ENCODE measurements around the gene PARVB.
"Not testable (repeated sequence)": the region's sequence is repeated elsewhere in the genome, so short reads cannot be mapped to it uniquely, and the experiment has no call there.

The PARVB gene

DNA sequence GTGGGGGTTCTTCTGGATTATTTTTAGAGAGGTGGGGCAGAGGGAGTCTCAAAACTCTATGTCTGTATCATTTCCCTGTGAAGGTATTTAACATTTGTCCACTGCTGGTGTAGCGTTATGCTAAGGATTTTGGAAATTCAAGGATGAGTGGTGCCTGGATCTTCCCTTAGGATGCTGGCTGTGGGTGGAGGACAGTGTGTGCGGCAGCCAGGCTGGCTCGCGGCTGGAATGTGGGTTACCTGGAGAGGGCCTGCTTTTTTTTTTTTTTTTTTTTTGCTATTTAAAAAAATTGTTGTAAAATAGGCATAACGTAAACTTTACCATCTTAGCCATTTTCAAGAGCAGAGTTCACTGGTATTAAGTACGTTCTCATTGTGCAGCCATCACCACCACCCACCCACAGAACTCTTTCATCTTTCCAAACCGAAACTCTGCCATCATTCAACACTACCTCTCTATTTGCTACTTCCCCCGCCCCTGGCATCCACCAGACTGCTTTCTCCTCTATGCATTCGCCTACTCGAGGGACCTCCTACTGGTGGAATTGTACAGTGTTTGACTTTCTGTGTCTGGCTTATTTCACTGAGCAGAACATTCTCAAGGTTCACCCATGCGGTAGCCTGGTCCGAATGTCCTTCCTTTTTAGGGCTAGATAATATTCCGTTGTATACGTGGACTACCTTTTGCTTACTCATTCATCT, 67.1 kb downstream of the PARVB start:
- DNase-seq, result no peak

DNA sequence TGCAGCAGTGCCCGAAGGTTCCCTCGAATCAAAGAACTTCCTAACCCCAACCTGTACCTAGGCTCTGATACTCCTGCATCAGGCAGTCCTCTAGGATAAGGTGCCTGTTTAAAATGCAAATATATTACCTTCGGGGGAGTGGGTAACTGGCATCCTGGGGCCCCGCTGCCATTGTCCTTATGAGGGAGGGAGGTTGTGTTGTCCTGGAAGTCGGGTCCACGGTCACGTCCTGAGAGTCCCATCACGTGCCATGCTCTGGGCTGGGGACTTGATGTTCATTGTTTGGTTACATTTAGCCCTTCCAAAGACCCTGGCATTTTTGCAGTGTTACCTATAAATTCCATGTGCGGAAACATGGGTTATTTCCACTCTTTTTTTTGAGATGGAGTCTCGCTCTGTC, 67.6 kb downstream of the PARVB start:
- no peak for DNase-seq

DNA sequence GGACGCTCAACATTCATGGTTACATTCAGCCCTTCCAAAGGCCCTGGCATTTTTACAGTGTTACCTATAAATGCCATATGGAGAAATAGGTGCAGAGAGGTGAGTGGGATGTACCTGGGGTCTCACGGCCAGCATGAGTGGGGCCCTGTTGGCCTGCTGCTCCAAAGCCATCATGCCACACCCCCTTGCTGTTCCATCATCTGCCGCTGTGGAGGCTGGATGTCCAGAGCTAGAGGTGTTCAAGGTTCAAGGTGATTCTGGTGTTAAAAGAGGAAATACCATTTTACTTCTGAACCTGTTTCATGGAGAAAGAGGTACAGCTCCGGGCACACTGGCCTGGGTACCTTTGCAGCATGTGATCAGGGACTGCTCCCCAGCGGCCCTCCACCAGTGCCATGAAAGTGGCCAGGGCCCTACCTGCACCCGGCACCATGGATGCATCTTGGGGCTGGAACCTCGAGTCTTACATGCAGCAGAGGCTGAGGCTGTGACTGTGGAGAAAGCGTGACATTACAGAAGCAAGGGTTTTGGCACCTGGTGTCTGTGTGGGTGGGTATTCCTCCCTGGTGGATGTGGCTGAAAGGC, 68.6 kb downstream of the PARVB start:
- DNase-seq, result no peak

DNA sequence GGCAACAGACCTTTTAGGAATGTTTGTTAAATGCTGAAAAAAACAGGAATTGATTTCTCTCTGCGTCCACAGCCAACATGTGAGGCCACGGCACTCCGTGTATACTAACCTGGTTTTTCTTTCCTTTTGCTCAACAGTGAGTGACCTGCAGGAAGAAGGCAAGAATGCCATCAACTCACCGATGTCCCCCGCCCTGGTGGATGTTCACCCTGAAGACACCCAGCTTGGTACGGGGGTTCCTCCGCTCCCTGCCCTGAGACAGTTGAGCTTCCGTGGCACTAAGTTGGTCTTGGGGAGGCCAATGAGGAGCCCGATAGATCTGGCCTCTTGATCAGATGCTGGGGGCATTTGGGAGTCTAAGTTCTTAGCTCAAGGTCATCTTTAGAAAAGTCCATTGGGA, 69.7 kb downstream of the PARVB start:
- DNase-seq, result no peak

DNA sequence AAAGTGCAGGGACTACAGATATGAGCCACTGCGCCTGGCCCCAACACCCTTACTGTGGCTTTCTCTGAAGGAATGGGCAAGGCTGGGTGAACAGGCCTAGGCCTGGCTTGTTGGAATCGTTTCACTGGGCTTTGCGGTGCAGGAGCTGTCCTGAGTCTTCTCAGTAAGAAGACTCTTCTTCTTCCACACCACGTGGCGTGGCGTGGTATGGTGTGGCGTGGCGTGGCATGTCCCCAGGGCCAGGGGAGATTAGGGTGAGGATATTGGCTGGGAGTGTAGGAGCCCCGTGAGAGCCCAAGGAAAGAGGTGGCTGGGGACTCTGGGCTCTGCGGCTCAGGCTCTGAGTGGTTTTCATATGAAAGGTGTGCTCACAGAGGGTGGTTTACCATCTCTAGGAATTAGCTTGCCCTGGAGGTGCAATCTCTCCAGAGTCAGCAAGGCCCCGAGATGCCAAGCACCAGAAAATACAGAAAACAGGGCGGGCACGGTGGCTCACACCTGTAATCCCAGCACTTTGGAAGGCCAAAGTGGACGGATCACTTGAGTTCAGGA, 70.7 kb downstream of the PARVB start:
- no peak for DNase-seq

DNA sequence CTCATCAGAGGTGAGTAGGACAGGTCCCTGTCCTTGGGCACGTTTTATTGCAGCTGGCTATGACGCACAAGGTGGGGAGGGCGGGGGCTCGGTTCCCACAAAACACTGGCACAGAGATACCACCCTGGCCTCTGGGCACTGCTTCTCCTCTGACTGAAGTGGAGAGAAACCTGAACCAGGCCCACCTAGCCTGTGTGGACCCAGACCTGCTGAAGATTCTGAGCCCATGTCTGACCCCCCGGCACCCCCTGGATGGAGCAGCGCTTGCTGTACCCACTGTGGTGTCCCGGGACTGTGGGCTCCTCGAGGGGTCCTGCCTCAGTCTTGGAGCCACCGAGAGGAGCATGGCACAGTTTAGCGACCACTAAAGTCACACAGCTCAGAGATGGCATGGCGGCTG, 72.6 kb downstream of the PARVB start:
- DNase-seq, result no peak

DNA sequence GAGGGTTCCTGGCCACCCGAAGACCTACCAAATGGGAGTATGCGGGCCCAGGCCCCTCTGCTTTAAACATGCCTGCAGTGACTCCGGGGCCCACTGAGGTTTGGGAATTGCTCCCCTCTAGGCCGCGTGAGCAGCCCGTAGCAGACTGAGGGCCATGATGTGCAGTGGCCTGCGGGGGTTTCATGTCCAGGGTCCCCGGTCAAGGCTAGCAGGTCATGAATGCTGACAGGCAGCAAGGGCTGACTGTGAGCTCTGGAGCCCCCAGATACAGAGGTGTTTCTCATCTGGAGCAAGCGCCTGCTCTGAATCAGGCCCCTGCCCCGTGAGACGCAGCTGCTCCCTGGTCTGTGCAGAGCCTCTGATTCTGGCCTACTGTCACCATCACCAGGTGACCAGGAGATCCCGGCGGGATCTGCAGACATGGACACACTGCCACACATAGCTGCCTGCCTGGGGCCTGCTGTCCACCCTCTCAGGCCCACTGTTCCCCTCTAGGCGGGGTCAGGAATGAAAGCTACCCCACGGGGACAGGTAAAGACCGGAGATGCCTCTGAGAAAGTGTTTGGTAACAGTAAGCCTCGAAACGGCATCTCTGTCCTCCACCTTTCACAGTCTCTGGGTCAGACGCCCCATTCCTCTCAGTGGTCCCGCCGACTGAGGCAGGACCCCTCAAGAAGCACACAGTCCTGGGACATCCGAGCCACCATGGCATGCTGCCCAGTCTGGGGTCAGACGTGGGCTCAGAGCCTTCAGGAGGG, 73.3 kb downstream of the PARVB start:
- no peak for DNase-seq

DNA sequence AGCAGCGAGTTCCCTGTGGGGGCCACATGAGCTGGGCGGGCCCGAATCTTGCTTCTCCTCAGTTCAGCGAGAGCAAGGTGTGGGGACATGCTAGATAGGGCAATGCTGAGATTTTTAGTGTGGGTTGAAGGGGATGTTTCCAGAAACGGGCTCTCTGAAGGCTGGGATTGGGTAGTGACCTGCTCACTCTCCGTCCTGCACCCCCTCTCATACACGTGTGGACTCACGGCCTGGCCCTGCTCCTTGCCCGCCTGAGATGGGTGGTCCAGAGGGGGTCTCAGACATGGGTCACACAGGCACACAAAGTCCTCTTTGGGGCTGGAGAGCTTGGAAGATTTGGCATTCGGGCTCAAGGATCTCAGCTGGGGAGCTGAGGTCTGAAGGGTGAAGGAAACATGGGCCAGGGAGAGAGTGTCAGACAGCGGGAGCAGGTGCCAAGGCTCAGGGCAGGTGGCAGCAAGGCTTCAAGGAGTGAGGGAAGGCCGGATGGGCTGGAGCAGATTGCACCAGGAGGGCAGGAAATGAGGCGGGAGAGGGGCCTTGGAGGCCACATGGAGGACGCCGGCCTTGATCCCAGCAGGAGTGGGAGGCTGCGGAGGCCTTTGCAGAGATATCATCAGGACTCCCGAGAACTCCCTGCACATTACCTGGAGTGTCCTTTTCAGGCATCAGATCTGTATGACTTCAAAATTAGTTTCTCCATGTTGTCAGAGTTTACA, 74.1 kb downstream of the PARVB start:
- DNase-seq, result no peak

DNA sequence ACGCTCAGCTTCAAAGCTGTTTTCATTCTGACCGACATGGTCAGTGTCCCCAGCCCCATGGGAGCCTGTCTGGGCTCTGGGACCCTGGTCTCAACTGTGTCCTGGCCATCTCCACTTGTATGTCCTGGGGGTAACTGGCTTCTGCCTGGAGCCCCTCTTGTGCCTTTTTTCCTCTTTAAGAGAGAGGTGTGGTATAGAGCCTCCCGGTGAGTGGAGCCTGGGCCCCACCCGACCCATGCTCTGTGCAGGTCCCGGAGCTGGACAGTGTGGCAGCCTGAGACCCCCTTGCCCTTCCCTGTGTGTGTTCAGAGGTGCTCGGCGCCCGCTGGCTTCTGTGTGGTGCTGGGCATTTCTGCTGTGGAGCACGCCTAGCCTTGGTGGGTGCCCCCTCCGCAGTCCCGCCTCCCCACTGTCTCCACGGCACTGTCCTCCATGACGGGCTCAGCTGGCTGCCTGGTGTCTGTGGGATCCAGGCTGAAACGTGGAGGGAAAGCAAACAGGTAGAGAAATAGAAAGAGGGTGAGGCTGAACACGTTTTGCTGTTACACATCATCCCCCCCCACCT, 74.9 kb downstream of the PARVB start:
- no peak for DNase-seq

DNA sequence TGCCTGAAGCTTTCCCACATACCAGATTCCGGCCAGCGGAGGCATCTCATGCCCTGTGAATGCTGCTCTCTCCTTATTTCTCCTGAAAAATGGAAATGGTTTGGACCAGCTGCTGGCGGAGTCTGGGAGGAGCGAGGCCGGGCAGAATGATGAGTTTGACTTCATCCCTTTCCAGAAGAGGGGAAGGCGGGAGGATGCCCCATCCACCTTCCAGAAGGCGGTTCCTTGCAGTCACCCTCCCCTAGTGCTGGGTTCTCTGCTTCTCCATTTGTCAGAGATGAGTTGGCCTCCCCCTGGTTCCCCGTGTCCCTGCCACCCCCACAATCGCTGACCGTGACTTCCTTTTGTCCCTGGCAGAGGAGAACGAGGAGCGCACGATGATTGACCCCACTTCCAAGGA, 75.6 kb downstream of the PARVB start:
- DNase-seq, result no peak

DNA sequence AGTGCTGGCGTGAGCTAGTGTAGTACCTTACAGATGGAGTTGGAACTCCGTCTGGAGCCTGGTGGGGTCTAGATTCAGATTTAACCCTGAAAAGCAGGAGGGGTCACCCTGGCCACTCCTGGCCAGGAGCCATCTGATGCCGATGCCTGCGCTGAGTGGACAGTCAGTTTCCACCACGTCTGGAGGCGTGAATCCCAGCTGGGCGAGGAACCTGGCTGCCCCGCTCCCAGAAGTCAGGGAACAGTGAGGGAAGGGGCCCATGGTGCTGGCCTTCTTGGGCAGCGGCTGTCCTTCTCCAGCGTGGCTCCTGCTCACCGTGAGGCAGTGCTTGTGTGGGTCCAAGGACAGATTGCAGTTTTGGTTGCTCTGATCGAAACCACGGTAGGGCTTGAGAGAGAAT, 76.3 kb downstream of the PARVB start:
- DNase-seq, result no peak

DNA sequence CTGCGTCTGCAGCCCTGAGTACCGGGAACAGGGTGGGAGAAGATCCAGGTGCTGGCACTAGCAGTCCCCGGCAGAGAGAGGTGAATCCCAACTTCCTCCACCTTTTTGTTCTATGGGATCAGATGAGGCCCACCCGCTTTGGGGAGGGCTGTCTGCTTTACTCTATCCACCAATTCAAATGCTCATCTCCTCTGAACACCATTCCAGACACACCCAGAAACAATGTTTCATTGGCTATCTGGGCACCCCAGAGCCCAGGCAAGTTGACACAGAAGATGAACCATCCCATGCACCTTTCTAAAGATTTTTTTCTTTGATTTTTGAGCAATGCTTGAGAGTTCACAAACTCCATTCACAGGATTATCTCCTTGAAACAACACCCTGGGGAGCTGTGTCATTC, 78.0 kb downstream of the PARVB start:
- DNase-seq, result no peak

DNA sequence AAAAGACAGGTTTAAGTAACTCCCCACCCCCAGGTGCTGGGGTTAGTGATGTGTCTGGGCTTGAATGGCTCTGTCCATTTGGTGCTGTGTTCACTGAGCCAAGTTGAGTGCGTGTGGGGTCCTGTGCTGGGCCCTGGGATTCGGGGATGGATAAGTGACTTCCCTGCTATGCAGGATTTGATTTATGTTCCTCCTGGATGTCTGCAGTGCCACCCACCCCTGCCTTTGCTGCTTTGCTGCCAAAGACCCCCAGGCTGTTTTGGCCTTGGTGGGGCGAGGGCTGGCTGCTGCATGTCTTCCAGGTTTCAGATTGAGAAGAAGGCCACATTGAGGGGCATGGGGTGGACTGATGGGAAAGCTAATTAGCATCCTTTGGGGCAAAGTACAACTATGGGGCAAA, 78.8 kb downstream of the PARVB start:
- DNase-seq, result no peak

DNA sequence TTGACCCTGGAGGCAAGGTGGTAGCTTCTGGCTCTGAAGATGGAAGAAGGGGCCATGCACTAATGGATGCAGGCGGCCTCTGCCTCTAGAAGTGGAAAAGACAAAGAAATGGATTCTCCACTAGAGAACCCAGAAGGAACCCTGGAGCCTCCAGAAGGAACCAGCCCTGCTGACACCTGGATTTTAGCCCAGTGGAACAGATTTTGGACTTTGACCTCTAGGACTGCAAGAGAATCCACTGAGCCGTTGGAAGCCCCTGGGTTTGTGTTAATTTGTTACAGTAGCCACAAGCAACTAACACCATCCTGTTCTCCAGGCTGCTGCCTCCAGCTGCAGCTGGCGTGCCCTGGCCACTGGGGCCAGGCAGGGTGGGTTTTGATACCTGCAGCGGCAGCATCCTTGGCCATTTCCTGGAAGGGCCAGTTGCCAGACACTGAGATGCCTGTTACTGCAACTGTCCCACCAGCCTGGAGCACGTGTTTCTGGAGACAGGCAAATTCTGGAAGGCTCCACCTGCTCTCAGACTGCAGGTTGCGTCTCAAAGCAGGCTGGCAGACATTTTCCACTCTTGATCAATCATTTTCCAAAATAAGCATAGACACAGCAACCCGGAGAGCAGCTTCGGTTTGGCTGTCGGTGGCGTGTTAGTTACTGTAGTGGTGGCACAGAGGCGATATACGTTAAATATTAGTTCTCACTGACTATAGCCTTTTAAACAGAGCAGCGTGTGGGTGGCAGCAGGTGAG, 79.8 kb downstream of the PARVB start:
- DNase-seq, result no peak

DNA sequence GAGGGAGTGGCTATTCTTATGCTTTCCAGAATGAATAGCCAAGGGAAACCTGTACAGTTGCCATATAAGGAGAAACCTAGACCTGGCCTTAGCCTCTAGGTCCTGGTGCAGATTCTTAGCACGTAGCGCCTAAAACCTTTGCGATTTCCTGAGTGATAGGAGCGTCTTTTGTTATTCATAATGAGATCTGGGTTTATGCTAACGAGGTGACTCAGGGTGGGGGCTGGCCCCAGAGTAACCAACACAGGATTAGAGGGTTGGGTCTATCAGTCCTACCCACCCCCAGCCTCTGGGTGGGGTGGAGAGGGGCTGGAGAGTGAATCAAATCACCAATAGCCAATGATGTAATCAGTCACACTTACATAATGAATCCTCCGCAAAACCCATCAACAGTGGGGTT, 83.2 kb downstream of the PARVB start:
- no peak for DNase-seq

DNA sequence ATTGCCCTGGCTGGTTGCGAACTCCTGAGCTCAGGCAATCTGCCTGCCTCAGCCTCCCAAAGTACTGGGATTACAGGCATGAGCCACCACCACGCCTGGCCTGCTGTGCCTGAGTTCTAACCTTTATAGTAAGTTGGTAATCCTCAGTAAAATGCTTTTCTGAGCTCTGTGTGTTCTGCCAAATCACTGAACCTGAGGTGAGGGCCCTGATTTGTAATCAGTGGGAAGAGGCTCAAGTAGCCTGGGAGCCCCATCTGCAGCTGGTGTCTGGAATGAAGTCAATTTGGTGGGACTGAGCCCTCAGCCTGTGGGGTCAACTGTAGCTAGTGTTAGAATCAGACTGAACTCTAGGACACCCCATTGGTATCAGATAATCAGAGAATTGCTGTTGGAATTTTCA, 84.0 kb downstream of the PARVB start:
- no peak for DNase-seq

DNA sequence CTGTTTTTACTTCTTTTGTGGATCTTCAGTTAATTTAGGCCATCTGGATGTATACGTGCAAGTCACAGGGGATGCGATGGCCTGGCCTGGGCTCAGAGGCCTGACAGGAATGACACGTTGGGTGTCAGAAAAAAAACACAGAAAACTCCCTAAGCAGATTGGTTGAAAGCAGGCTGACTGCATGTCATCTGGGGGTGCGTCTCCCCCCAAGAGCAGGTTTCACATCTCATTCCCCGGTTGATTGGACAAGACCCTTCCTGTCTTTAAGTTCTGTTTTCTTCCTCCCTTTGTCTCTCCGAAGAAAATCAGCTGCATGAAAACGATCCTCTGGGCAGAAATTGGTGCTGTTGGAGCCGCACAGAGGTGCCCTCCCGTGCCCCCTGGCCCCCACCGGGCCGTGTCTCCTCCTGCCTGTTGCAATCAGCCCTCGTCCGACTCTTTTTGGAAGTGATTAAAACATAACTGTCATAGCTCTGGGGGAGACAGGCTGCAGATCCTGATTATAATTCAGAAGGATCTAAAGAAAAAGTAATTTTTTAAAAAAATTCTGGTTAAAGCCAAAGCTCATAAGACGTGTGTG, 84.8 kb downstream of the PARVB start:
- no peak for DNase-seq

DNA sequence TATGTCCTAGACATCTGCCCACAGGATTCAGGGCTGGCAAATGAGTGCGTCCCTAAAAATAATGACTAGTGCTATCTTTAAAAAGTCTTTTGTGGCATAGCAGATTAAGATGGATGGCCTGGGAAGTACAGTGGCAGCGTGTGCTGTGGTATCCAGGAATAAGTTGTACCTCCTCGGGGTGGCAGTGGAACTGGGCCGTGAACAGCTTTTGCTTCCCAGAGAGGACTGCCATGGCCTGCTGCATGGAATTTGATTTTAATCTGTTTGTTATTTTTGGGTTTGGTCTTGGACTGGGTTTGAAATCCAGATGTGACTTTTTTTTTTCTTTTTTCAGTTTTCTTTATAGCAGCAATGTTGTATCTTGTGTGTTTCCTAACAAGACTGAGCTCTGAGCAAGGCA, 85.3 kb downstream of the PARVB start:
- no peak for DNase-seq

DNA sequence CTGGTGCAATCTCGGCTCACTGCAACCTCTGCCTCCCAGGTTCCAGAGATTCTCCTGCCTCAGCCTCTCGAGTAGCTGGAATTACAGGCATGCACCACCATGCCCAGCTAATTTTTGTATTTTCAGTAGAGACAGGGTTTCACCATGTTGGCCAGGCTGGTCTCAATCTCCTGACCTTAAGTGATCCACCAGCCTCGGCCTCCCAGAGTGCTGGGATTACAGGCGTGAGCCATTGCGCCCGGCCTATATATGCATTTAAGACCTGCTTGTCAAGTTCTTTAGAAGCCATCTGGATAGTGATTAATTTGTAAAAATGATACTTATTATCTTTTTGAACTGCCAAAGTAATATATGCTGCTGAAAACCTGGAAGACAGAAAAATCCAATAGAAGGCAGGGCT, 86.6 kb downstream of the PARVB start:
- DNase-seq, result not testable (repeated sequence)

DNA sequence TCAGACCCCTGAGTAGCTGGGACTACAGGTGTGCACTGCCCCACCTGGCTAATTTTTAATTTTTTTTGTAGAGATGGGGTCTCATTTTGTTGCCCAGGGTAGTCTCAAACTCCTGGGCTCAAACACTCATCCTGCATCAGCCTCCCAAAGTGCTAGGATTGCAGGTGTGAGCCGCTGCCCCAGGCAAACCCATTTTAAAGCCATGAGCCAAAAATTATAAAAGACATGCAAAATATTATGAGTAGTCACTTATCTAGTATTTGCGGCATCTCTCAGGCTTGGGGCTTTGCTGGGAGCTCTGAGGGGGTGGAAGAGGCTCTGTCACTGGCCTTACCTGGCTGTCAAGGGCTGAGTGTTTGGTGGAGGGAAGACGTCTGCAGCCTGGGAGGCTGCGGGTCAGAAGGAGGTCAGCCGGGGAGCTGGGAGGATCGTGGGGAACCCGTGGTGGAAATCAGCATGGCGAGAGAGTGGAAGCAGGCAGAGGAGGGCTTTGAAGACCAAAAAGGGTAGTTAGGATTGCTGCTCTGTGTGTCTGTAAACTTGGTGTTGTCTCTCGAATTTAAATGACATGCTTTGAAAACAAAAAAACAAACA, 87.6 kb downstream of the PARVB start:
- no peak for DNase-seq

DNA sequence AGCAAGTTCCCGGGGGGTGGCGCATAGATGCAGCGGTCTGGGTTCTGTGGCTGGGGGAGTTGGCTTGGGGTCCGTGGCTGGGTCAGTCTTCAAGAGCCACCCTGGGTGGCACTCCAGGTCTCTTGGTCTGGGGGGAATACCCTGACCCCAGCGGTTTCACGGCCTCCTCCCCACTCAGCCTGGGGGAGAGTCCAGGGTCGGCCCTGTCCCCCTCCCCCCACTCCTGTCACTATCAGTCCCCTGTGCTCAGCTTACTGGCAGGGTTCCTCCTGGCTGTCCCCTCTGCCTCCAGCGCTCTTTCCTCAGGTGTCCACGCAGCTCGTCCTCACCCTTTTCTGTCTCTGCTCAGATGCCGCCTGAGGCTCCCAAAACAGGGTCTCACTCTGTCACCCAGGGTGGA, 88.1 kb downstream of the PARVB start:
- no peak for DNase-seq

DNA sequence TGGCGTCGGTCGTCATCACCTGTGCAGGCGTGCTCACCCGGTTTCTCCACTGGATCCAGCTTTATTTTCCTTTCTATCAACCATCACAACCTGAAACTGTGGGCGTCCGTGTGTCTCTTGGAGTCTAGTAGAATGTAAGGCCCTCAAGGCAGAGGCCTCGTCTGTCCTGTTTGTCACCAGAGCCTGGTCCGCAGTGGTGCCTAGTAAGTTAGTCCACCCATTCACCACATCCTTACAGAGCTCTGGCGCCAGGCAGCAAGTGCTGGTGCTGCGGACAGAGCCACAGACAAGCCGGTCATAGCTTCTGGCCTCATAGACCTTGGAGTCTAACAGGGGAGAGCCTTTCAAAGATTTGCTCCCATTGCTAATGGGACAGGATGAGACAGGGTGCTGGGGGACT, 92.2 kb downstream of the PARVB start:
- DNase-seq, result no peak
